ENCODE data around the gene ATXN7L1. TPM values are rescaled to one million over a fixed set of nuclear protein-coding genes. Genes with fewer than 3 reads are reported as not detected.
A peak's percentile ranks its signal among the peaks of the same experiment; 100 is the strongest.

The ATXN7L1 gene
- total RNA-seq, 1 donor from 2014 or later = 18.6 TPM

DNA sequence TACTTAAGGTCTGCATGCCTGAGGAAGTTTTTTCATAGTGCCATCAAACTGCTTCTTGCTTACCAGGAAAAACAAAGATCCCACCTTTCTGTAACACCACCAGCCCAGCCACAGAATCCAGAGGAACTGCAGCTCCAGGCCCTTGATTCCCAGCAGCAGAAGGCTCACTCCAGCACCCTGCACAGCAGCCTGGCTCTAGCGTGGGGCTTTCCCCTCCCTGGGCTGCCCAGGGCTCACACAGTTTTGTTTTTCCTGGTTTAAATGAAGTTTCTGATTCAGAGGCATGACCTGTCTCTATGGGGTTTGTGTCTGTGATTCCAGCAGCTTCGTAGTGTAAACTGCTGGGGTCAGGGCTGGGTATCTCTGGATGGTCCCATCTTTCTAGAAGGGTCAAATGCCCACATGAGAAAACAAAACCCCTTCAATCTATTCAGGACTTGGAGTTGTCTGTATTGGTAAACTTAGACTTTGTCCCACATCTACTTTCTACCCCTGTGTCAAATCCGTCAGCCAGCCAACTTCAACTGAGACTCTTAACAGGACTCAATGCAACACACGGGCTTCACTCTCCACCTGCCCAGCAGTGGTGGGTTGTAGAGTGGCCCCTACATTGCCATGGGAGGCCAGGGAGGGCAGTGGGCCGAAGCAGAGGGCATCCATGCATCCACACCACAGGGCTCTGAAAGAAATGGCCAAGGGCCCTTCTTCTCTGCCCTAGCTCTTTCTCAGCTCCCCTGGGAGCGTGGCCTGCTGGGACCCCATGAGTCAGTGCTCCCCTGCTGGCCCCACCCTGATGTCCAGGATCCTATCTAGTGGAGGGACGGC lies 73.6 kb downstream of the ATXN7L1 start:
- ChIA-PET POLR2A (no interaction called here), CTCF (no interaction called here)
- no peaks in the 10 kb centered on the region for H3K36me3 Mint-ChIP-seq (ENCODE audit: low read depth)
- TF ChIP-seq, protein P1, sequence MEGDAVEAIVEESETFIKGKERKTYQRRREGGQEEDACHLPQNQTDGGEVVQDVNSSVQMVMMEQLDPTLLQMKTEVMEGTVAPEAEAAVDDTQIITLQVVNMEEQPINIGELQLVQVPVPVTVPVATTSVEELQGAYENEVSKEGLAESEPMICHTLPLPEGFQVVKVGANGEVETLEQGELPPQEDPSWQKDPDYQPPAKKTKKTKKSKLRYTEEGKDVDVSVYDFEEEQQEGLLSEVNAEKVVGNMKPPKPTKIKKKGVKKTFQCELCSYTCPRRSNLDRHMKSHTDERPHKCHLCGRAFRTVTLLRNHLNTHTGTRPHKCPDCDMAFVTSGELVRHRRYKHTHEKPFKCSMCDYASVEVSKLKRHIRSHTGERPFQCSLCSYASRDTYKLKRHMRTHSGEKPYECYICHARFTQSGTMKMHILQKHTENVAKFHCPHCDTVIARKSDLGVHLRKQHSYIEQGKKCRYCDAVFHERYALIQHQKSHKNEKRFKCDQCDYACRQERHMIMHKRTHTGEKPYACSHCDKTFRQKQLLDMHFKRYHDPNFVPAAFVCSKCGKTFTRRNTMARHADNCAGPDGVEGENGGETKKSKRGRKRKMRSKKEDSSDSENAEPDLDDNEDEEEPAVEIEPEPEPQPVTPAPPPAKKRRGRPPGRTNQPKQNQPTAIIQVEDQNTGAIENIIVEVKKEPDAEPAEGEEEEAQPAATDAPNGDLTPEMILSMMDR (IDR thresholded peaks at IDR 0.05) = no peak
- H3K4me1 Mint-ChIP-seq = peaks cover 30% of the 10 kb centered on the region
- intact Hi-C loops (cut with micrococcal nuclease) = loop anchor here (10.0 kb wide), 1 partner anchor 448 kb away; no protein-coding TSS in a partner anchor
- H3K4me3 Mint-ChIP-seq = no peak overlapping the region
- ATAC-seq (ENCODE audit: low read depth) = no peak
- H3K27ac Mint-ChIP-seq = no peak overlapping the region
- no peak for DNase-seq
- no peaks in the 10 kb centered on the region for H3K27me3 Mint-ChIP-seq
- H3K9me3 Mint-ChIP-seq = no peaks in the 10 kb centered on the region

DNA sequence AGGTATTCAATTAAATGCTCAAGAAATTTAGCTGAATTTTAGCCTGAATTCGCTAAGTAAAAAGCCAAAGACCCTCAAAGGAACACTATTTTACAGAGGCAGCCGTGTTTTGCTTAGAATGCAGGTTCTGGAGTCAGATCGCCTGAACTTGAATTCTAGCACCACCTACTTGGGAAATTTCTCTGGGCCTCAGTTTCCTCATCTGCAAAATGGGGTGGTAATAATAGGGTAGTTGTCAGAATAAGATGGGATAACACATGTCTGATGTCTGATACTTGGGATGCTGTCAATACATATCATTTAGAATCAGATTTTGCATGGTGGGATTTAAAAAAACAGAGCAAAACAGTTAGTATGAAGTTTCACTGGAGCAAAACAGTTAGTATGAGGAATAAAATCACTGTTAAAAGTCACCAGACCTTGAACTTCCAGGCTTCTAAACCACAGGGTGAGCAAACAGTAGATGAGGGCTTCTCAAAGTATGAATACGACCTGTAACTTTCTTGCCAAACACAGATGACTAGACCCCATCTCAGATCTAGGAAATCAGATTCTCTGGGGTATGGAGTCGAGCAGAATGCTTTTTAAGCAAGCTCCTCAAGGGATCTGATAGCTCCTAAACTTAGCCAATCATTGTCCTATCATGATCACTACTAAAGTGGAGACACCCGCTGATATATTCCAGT lies 75.4 kb downstream of the ATXN7L1 start:
- POLR2A ChIA-PET = interaction anchor here (1.3 to 2.1 kb wide), 2 partner anchors 8 to 12 kb away, joined by 3 to 7 read pairs; no protein-coding TSS in a partner anchor
- peak; percentile 21 for ATAC-seq (ENCODE audit: low read depth)
- no peaks in the 10 kb centered on the region for H3K27me3 Mint-ChIP-seq
- no peak overlapping the region for H3K4me3 Mint-ChIP-seq
- no peaks in the 10 kb centered on the region for H3K36me3 Mint-ChIP-seq (ENCODE audit: low read depth)
- H3K9me3 Mint-ChIP-seq = no peaks in the 10 kb centered on the region
- no peak for DNase-seq
- peaks cover 13% of the 10 kb centered on the region for H3K4me1 Mint-ChIP-seq
- TF ChIP-seq, protein P1 (IDR thresholded peaks at IDR 0.05) = no peak
- no peak overlapping the region for H3K27ac Mint-ChIP-seq
- CTCF ChIA-PET = interaction anchor here (1.1 kb wide), 1 partner anchor 34 kb away, joined by 3 read pairs; no protein-coding TSS in a partner anchor
- intact Hi-C loops (cut with micrococcal nuclease) = loop anchor here (10.0 kb wide), 1 partner anchor 446 kb away; no protein-coding TSS in a partner anchor

DNA sequence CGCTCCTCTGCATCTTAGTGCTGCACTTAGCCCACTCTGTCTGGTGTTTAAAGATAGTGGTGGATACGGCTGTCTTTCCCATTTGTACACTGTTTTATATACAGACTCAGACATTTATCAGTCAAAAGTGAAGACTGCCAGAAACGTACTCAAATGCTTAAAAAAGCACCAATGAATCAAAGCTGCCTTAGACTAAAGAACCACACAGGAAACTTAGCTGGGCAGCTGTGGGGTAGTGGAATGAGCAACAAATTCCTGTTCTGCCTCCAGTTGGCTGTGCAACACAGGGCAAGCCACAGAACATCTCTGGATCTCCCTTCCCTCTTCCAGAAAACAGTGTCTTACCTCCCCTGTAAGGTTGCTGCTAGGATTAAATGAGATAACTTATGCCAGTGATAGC lies 76.0 kb downstream of the ATXN7L1 start:
- CTCF ChIA-PET = interaction anchor here (1.1 kb wide), 1 partner anchor 33 kb away, joined by 3 read pairs; no protein-coding TSS in a partner anchor
- Mint-ChIP-seq H3K4me3 (no peak overlapping the region), H3K27ac (no peak overlapping the region), H3K27me3 (no peaks in the 10 kb centered on the region), H3K4me1 (peaks cover 12% of the 10 kb centered on the region), H3K9me3 (no peaks in the 10 kb centered on the region), H3K36me3 (ENCODE audit: low read depth) (no peaks in the 10 kb centered on the region)
- POLR2A ChIA-PET = interaction anchor here (1.3 to 2.1 kb wide), 2 partner anchors 9 to 11 kb away, joined by 3 to 7 read pairs; no protein-coding TSS in a partner anchor
- ATAC-seq (ENCODE audit: low read depth) = no peak
- intact Hi-C loops (cut with micrococcal nuclease) = loop anchor here (10.0 kb wide), 1 partner anchor 446 kb away; no protein-coding TSS in a partner anchor
- TF ChIP-seq, protein P1 (IDR thresholded peaks at IDR 0.05) = no peak
- no peak for DNase-seq

DNA sequence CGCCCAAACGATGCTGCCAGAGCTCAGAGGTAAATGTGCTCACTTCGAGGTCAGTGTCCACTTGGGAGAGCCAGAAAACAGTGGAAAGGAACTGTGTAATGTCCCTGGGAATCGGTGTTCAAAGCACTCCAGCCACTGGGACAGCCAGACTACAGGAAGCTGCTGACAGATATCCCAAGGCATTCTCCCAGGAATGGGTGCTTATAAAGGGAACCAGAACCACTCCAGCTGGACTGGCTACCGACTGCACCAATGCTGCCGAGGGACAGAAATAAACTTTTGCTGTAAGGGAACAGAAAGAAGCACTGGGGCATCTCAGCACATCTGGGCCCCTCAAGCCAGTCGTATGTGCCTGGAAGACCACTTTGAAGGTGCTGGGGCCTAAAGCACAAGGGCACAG lies 76.7 kb downstream of the ATXN7L1 start:
- no peak overlapping the region for H3K27ac Mint-ChIP-seq
- ATAC-seq (ENCODE audit: low read depth) (no peak), DNase-seq (no peak)
- H3K9me3 Mint-ChIP-seq = no peaks in the 10 kb centered on the region
- TF ChIP-seq, protein P1 (IDR thresholded peaks at IDR 0.05) = no peak
- intact Hi-C loops (cut with micrococcal nuclease) = loop anchor here (10.0 kb wide), 1 partner anchor 445 kb away; no protein-coding TSS in a partner anchor
- POLR2A ChIA-PET = interaction anchor here (2.1 kb wide), 1 partner anchor 9 kb away, joined by 7 read pairs; no protein-coding TSS in a partner anchor
- CTCF ChIA-PET = interaction anchor here (0.7 to 1.1 kb wide), 2 partner anchors 32 to 78 kb away, joined by 3 read pairs; no protein-coding TSS in a partner anchor
- no peak overlapping the region for H3K4me3 Mint-ChIP-seq
- H3K4me1 Mint-ChIP-seq = peaks cover 12% of the 10 kb centered on the region
- no peaks in the 10 kb centered on the region for H3K36me3 Mint-ChIP-seq (ENCODE audit: low read depth)
- no peaks in the 10 kb centered on the region for H3K27me3 Mint-ChIP-seq

DNA sequence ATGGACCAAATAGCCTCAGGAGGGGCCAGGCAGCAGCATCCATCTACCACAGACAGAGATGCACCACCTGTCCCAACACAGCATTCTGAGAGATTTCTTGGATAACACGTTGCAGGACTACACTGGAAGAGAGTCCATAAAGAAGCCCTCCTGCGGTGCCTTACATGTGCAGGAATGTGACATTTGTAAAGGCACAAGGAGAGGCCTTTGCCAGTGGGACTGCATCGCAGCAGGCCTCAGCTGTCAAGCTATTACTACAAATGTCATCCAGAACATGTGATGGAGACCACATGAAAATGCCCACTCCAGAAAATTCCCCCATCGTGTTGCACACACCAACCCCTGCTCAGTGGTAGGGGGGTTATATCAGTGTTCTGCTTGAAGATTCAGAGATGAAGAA lies 77.4 kb downstream of the ATXN7L1 start:
- no peaks in the 10 kb centered on the region for H3K27me3 Mint-ChIP-seq
- ATAC-seq (ENCODE audit: low read depth) (no peak), DNase-seq (no peak)
- TF ChIP-seq, protein P1 (IDR thresholded peaks at IDR 0.05) = no peak
- POLR2A ChIA-PET = no interaction called here
- CTCF ChIA-PET = no interaction called here
- intact Hi-C loops (cut with micrococcal nuclease) = no loop called here
- H3K4me1 Mint-ChIP-seq = peaks cover 12% of the 10 kb centered on the region
- no peak overlapping the region for H3K4me3 Mint-ChIP-seq
- no peaks in the 10 kb centered on the region for H3K36me3 Mint-ChIP-seq (ENCODE audit: low read depth)
- no peak overlapping the region for H3K27ac Mint-ChIP-seq
- no peaks in the 10 kb centered on the region for H3K9me3 Mint-ChIP-seq

Measured in activated B cell treated with CpG ODN at 0.5 μM for 24 hours (primary cell).